Measurements from ENCODE around the gene RIBC2.

DNA sequence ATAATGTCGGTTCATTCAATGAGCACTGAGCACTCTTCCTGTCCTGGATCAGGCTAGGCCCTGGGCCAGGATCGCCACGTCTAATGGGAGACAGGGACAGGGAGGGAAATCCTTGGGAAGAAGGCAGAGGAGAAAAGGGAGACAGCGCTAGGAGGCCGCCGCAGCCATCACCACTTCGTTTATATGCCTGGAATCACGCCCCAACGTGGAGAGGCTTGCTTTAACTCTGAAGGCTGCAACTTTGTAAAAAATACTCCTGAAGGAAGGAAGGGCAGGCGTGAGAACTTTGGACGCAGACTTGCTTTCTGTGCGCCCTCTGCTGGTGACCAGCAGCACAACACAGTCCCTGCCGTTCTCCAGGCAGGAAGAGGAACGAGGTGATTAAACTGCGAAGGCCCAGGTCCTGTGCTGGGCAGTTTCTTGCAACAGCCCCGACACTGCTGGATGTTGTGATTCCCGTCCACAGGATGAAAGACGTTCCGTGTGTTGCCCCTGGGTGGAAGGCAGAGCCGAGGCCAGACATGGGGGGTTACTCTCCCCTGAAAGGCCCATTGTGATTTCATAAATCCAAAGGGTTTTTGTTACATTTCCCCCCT, 22.1 kb downstream of the RIBC2 start:
- TF ChIP-seq EZH2phosphoT487 (IDR thresholded peaks at IDR 0.05; ENCODE audit: borderline replicate concordance, low read length) (no peak), CTCF (conservative IDR thresholded peaks at IDR 0.05; ENCODE audit: low read depth, low read length) (peak; percentile 86), EZH2 (IDR thresholded peaks at IDR 0.05; ENCODE audit: low read length, unreplicated experiment) (no peak)

All from PC-3 (cell line).